Neural cell (in vitro differentiated cells): ENCODE results near the gene IL2. TPM values are rescaled to one million over a fixed set of nuclear protein-coding genes. Genes with fewer than 3 reads are reported as not detected.

ENCODE experiments used
- H2AFZ ChIP-seq: fragments of 200-600, 300-800 bp; sonication (generic), shearing (Covaris generic); 2 replicates; pipeline ENCODE4 v1.6.0; 2014; ENCODE audit warnings: low read depth, mild to moderate bottlenecking, antibody characterized with exemption, low read length, moderate library complexity
- H3F3A ChIP-seq: fragments of 200-600 bp; shearing (Covaris generic); 2 replicates; pipeline ENCODE4 v1.6.1; 2016; ENCODE audit warnings: mild to moderate bottlenecking, moderate library complexity, mixed read lengths, antibody characterized with exemption, low read length; ENCODE audit not compliant: insufficient read depth, poor library complexity, severe bottlenecking
- H3K27ac ChIP-seq: fragments of 200-600, 300-800 bp; sonication (generic), shearing (Covaris generic); 2 replicates; pipeline ENCODE4 v1.5.1; 2014; ENCODE audit warnings: mild to moderate bottlenecking, low read length, moderate library complexity
- H3K27me3 ChIP-seq: fragments of 300-800, 200-600 bp; sonication (generic), shearing (Covaris generic); 2 replicates; pipeline ENCODE4 v1.6.0; 2014; ENCODE audit warnings: mild to moderate bottlenecking, low read depth, low read length, moderate library complexity; ENCODE audit not compliant: insufficient read depth
- H3K36me3 ChIP-seq: fragments of 300-800, 200-600 bp; sonication (generic), shearing (Covaris generic); 2 replicates; pipeline ENCODE4 v1.5.1; 2014; ENCODE audit warnings: mild to moderate bottlenecking, antibody characterized with exemption, low read length, moderate library complexity; ENCODE audit not compliant: insufficient read depth
- H3K4me2 ChIP-seq: fragments of 300-800, 200-600 bp; sonication (generic), shearing (Covaris generic); 2 replicates; pipeline ENCODE4 v1.6.0; 2014; ENCODE audit warnings: mild to moderate bottlenecking, low read length
- H3K4me3 ChIP-seq: fragments of 300-800, 200-600 bp; sonication (generic), shearing (Covaris generic); 2 replicates; pipeline ENCODE4 v1.5.1; 2014; ENCODE audit warnings: mild to moderate bottlenecking, low read length, moderate library complexity
- H3K79me2 ChIP-seq: fragments of 200-600 bp; shearing (Covaris generic); replicated peaks from 2 replicates; pipeline ENCODE4 v1.6.0; 2014; ENCODE audit warnings: mild to moderate bottlenecking, low read length, moderate library complexity; ENCODE audit not compliant: insufficient read depth
- H3K9ac ChIP-seq: fragments of 300-800, 200-600 bp; sonication (generic), shearing (Covaris generic); 2 replicates; pipeline ENCODE4 v1.6.1; 2016; ENCODE audit warnings: mild to moderate bottlenecking, low read length, mixed read lengths
- H3K9me2 ChIP-seq: fragments of 200-600 bp; shearing (Covaris generic); 2 replicates; pipeline ENCODE4 v1.6.1; 2016; ENCODE audit warnings: mild to moderate bottlenecking, low read length, mixed read lengths; ENCODE audit not compliant: insufficient read depth
- H3K9me3 ChIP-seq: fragments of 200-600, 300-800 bp; sonication (generic), shearing (Covaris generic); 2 replicates; pipeline ENCODE4 v1.6.1; 2016; ENCODE audit warnings: mild to moderate bottlenecking, mixed run types, low read length, moderate library complexity, mixed read lengths
- H4K20me1 ChIP-seq: fragments of 200-600 bp; shearing (Covaris generic); 2 replicates; pipeline ENCODE4 v1.6.1; 2016; ENCODE audit warnings: mild to moderate bottlenecking, mixed run types; ENCODE audit not compliant: insufficient read depth
- EP300 ChIP-seq: fragments of 450-650 bp; conservative IDR thresholded peaks from 2 replicates; pipeline ENCODE4 v1.6.1; 2014; ENCODE audit warnings: antibody characterized with exemption, mild to moderate bottlenecking, moderate library complexity; ENCODE audit not compliant: poor library complexity, severe bottlenecking
- EZH2 ChIP-seq: fragments of 200-600, 300-800 bp; shearing (Covaris generic), sonication (generic); IDR thresholded peaks from 2 replicates; pipeline ENCODE4 v1.6.1; 2014; ENCODE audit warnings: antibody characterized with exemption, low read length, borderline replicate concordance, mild to moderate bottlenecking; ENCODE audit not compliant: insufficient read depth, poor library complexity, severe bottlenecking
- MXI1 ChIP-seq: fragments of 450-650 bp; conservative IDR thresholded peaks from 2 replicates; pipeline ENCODE4 v1.6.1; 2014; ENCODE audit warnings: antibody characterized with exemption, mild to moderate bottlenecking; ENCODE audit not compliant: poor library complexity, severe bottlenecking
- POLR2AphosphoS5 ChIP-seq: IDR thresholded peaks from 2 replicates; pipeline ENCODE4 v1.6.1; 2012
- RAD21 ChIP-seq: fragments of 450-650 bp; conservative IDR thresholded peaks from 2 replicates; pipeline ENCODE4 v1.6.1; 2014; ENCODE audit warnings: antibody characterized with exemption, mild to moderate bottlenecking, moderate library complexity
- SMC3 ChIP-seq: fragments of 450-650 bp; conservative IDR thresholded peaks from 2 replicates; pipeline ENCODE4 v1.6.1; 2014; ENCODE audit warnings: antibody characterized with exemption, mild to moderate bottlenecking, moderate library complexity; ENCODE audit not compliant: poor library complexity
- TAF1 ChIP-seq: IDR thresholded peaks from 2 replicates; pipeline ENCODE4 v1.6.1; 2012; ENCODE audit warnings: low read depth
- polyA minus RNA-seq: library from RNA; depleted of rRNA, polyadenylated mRNA; stranded (reverse); fragments of >200 nt; gene quantifications from 2 replicates; pipeline ENCODE4 v1.2.3, GENCODE V29; 2014
- polyA plus RNA-seq: library from polyadenylated mRNA; depleted of rRNA; stranded (reverse); fragments of >200 nt; gene quantifications from 2 replicates; pipeline ENCODE4 v1.2.3, GENCODE V29; 2014
- TF ChIP-seq, protein P1 (sequence below): IDR thresholded peaks from 2 replicates; pipeline ENCODE4 v1.6.1; 2012; ENCODE audit warnings: borderline replicate concordance
- TF ChIP-seq, protein P2 (sequence below): fragments of 450-650 bp; IDR thresholded peaks from 2 replicates; pipeline ENCODE4 v1.5.1; 2014; ENCODE audit warnings: antibody characterized with exemption, mild to moderate bottlenecking, moderate library complexity; ENCODE audit not compliant: poor library complexity, severe bottlenecking

IL2 gene
- not detected in 2 replicates for polyA plus RNA-seq
- polyA minus RNA-seq: not detected in 2 replicates

DNA sequence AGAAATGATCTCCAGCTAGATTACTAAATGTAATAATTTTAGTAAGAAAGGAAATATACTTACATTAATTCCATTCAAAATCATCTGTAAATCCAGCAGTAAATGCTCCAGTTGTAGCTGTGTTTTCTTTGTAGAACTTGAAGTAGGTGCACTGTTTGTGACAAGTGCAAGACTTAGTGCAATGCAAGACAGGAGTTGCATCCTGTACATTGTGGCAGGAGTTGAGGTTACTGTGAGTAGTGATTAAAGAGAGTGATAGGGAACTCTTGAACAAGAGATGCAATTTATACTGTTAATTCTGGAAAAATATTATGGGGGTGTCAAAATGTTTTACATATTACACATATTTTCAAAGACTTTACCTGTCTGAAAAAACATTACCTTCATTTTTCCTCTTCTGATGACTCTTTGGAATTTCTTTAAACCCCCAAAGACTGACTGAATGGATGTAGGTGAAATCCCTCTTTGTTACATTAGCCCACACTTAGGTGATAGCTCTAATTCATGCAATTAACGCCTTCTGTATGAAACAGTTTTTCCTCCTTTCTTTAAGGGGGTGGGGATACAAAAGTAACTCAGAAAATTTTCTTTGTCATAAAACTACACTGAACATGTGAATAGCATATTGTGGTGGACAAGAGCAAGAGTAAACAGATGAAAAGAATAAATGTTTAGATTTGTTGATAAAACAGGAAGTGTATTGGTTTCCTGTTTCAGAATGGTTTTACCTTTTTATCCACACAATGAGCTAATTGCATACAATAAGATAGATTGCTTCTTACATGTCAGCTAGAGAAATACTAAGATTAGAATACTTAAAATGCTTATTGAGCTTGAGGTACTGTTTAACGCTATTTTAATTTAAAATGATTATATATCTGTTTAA is at the start of gene IL2:
Gene IL2, minus strand, starts transcription at position 495 of the 886 bp plus-strand sequence. Its CDS starts 285 bp downstream, at position 210.
- Histone ChIP-seq H2AFZ (no peak within 1 kb of the TSS), H3K9ac (no peak within 1 kb of the TSS), H3K4me2 (no peak within 1 kb of the TSS), H3K27me3 (no peaks in the 10 kb centered on the region), H3F3A (no peaks in the 10 kb centered on the region), H4K20me1 (no peaks in the 10 kb centered on the region), H3K4me3 (no peak within 1 kb of the TSS), H3K79me2 (no peaks in the 10 kb centered on the region), H3K36me3 (no peaks in the 10 kb centered on the region), H3K27ac (no peak within 1 kb of the TSS), H3K9me2 (no peaks in the 10 kb centered on the region), H3K9me3 (no peaks in the 10 kb centered on the region)
- TF ChIP-seq, protein P1, sequence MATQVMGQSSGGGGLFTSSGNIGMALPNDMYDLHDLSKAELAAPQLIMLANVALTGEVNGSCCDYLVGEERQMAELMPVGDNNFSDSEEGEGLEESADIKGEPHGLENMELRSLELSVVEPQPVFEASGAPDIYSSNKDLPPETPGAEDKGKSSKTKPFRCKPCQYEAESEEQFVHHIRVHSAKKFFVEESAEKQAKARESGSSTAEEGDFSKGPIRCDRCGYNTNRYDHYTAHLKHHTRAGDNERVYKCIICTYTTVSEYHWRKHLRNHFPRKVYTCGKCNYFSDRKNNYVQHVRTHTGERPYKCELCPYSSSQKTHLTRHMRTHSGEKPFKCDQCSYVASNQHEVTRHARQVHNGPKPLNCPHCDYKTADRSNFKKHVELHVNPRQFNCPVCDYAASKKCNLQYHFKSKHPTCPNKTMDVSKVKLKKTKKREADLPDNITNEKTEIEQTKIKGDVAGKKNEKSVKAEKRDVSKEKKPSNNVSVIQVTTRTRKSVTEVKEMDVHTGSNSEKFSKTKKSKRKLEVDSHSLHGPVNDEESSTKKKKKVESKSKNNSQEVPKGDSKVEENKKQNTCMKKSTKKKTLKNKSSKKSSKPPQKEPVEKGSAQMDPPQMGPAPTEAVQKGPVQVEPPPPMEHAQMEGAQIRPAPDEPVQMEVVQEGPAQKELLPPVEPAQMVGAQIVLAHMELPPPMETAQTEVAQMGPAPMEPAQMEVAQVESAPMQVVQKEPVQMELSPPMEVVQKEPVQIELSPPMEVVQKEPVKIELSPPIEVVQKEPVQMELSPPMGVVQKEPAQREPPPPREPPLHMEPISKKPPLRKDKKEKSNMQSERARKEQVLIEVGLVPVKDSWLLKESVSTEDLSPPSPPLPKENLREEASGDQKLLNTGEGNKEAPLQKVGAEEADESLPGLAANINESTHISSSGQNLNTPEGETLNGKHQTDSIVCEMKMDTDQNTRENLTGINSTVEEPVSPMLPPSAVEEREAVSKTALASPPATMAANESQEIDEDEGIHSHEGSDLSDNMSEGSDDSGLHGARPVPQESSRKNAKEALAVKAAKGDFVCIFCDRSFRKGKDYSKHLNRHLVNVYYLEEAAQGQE: no peak
- TF ChIP-seq, protein P2, sequence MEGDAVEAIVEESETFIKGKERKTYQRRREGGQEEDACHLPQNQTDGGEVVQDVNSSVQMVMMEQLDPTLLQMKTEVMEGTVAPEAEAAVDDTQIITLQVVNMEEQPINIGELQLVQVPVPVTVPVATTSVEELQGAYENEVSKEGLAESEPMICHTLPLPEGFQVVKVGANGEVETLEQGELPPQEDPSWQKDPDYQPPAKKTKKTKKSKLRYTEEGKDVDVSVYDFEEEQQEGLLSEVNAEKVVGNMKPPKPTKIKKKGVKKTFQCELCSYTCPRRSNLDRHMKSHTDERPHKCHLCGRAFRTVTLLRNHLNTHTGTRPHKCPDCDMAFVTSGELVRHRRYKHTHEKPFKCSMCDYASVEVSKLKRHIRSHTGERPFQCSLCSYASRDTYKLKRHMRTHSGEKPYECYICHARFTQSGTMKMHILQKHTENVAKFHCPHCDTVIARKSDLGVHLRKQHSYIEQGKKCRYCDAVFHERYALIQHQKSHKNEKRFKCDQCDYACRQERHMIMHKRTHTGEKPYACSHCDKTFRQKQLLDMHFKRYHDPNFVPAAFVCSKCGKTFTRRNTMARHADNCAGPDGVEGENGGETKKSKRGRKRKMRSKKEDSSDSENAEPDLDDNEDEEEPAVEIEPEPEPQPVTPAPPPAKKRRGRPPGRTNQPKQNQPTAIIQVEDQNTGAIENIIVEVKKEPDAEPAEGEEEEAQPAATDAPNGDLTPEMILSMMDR: no peak
- TF ChIP-seq TAF1 (no peak), EZH2 (no peak), SMC3 (no peak), MXI1 (no peak), POLR2AphosphoS5 (no peak), RAD21 (no peak), EP300 (no peak)

DNA sequence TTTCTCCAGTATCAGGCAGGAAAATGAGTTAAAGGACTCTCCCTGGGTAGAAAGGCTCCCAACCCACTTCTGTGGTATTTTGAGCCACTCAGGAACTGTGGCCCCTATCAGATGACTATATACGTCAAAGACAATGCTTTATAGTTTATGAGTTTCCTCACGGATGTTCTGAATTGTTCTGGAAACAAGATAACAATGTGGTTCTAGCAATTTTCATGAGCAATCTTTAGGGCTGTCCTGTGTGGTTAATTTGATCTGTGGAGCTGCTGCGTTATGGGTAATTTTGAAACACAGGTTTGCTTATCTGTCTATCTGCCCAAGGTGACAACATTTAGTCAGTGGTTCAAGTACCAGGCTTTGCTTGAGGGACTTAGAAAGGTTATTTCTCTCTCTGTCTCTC is 46.7 kb upstream of the IL2 start:
- Histone ChIP-seq H3K9me3 (no peaks in the 10 kb centered on the region), H3K27me3 (no peaks in the 10 kb centered on the region), H3K4me3 (no peak overlapping the region), H3K4me2 (no peak overlapping the region), H3F3A (no peaks in the 10 kb centered on the region), H3K27ac (no peak overlapping the region), H3K9ac (no peak overlapping the region), H3K36me3 (no peaks in the 10 kb centered on the region), H3K79me2 (no peaks in the 10 kb centered on the region), H3K9me2 (no peaks in the 10 kb centered on the region), H2AFZ (no peak overlapping the region), H4K20me1 (no peaks in the 10 kb centered on the region)
- TF ChIP-seq TAF1 (no peak), SMC3 (no peak), MXI1 (no peak), EP300 (no peak), RAD21 (no peak), EZH2 (no peak), POLR2AphosphoS5 (no peak)
- TF ChIP-seq, protein P2: no peak
- TF ChIP-seq, protein P1: no peak
